ENCODE data around the gene PREP.

Gene PREP

DNA sequence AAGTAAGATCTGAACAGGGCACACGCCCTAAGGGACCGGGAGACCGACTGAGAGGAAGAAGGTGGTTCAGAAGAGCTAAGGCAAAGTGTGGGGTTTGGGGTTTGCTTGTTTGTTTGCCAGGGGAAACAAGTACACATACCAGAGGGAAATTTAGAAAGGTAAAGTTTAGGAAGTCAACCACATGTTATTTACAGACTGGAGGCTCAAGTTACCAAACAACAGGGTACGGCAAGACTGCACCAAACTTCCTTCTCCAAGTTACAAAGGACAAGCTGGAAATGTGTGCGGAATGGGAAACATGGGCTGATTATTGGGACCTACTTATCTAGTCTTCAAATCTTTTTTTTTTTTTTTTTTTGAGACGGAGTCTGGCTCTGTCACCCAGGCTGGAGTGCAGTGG is 11.2 kb downstream of the PREP start:
- DNase-seq, result no peak

DNA sequence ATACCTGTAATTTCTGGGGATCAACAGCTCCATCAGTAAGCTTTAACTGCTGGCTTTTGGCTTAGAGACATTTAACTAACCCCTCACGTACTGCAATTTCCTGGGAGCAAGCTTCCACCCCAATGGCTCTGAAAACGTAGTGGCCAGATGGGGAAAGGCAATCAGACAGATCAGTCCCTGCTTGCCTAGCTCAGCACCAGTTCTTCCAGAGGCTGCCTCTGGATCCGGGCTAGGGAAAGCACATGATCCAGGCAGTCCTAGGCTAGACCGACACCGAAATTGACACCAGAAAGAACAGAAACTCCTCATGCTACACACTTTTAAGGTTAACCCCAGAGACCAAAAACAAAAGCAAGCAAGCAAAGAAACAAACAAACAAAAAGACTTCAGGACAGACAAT is 13.3 kb downstream of the PREP start:
- no peak for DNase-seq

DNA sequence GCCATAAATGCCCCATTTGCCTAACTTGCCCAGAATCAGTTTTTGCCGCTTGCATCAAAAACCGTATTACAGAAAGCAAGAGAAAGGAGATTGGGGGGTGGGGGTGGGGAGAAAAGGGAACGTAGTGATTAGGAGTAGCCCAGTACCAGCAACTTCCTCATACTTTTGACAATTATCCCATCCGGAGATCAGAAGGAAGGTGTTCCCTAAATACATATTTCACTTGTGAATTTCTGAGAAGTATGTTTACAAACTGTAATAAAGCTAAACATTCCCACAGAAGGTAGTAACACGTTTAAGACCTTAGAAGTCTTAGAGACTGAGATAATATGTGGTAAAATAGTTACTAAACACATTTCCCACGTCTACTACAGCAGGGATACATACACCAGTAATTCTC is 14.5 kb downstream of the PREP start:
- no peak for DNase-seq

DNA sequence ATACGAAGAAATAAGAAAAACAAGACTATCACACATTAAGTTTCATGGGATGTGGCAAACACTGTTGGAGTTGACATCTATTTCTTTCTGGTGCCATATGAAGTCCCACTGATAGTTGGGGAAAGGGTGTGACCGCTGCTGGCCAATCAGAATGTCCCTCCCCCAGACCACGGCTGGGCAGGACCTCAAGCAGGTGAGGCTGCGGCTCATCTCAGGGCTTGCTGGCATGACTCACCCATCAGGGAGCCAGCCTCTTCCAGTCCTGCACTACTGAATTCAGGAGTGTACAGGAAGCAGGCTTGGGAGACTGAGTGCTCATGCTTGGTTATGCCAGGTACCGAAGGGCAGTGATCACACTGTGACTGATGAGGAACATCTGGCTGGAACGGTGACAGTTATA is 18.9 kb downstream of the PREP start:
- no peak for DNase-seq

DNA sequence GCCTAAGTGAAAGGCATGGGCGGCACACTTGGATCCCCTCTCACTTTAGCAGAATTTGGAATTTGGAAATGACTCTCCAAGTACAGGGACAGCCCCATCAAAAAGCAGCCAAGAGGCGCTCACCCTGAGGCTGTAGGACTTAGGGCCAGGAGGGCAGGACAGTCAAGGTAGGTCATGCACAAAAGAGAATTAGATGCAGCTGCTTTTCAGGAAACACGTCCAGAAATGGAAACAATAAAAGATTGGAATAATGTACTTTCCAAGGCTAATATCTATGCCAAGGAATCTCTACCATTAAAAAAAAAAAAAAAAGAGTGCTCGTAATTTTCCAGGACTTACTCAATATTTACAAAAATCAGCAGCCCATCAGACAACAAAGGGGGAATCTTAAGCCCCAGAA is 19.9 kb downstream of the PREP start:
- no peak for DNase-seq

DNA sequence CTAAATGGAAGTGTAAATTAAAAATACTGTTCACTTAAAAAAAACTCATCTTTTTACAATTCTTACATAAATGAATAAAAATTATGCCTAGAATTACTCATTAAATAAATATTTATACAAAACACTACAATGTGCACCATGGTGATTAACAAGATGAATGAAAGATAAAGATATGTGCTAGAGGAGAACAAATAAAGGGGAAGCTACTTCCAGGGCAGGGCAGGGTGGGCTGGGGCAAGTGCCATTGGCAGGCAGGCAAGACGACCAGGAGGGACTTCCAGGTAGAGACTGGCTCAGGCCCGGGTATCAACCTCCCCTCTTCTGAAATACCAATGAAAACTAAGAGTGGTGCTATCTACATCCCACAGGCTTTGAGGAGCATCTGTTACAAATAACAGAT is 20.4 kb downstream of the PREP start:
- no peak for DNase-seq

DNA sequence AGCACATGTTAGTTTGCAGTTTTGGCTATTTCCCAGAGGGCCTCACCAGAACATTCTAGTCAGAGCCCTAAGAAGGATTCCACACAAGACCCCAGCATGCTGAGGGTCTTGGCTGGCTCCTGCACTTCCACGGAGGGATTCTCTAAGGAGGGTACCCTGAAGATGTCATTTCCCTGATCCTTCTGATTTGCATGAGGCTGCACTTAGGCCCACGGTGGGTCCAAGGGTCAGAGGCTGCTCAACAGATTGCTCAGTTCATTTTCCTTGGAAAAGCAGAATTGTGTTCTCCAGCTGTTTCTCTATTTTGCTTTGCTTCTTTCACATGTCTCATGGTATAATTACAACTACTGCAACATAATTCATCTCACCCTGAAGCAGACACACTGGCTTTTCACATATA is 22.2 kb downstream of the PREP start:
- DNase-seq, result no peak

DNA sequence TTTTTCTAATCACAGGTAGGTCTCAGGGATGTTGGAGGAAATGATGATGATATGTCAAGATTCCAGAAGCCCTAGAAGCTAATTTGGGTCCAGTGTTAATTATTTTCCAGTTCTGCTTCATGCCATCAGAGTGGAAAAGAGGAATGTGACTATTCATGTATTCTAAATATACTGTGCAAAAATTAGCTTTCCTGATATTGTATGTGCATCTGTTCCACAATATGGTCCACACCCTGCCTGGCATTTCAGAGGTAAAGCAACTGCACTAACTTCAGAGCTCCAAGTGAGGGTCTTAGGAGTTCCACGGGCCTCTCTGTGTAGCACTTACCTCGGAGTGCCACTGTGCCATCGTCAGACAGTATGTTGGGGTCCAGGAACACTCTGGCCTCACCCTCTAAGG is 27.1 kb downstream of the PREP start:
- DNase-seq, result no peak

DNA sequence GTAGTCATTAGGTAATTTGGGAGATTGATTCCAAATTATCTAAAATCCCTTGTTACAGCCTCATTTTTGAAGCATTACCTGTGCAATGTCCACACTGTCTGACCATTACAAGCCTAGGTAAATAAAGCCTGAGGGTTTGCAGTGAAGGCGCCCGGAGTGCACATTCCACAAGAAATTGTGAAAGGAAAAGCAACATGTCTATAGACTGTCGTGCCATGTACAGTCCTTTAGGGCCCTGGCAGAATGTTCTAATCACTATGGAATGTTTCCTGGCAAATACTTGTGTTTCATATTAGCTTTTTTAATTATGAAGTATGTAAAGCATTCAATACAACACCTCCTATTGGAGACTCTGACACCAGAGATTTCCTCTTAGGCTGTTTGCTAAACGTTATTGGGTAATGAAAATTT is 28.9 kb downstream of the PREP start:
- no peak for DNase-seq

DNA sequence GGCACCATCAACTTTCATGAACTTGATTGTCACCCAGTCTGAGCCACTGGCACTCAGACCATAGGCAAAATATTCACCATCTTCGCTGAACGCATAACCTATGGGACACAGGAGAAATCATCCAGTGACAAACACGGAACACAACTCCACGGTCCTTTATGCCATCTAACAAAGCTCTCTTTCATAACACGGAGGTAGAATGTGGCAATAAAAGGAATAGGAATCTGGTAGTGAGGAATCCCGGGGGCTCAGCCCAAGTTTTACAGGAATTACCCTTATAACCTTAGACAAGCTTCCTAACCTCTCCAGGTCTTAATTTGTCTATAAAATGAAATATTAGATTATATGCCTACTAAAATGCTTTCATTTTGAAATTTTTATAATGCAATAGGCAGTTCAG is 29.4 kb downstream of the PREP start:
- no peak for DNase-seq

DNA sequence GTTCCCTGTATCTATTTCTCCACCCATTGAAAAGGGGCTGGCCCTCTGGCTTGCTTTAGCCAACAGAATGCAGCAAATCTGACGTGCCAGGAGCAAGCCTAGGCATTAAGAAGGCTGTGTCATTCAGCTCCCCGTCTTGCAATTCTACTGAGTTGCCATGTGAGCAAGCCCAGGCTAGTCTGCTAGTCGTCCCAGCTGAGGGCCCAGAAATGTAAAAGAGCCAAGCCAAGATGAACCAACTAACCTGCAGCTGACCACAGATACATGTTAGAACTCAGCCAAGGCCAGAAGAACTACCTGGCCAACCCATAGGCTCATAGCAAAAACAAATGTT is 30.1 kb downstream of the PREP start:
- DNase-seq, result no peak

DNA sequence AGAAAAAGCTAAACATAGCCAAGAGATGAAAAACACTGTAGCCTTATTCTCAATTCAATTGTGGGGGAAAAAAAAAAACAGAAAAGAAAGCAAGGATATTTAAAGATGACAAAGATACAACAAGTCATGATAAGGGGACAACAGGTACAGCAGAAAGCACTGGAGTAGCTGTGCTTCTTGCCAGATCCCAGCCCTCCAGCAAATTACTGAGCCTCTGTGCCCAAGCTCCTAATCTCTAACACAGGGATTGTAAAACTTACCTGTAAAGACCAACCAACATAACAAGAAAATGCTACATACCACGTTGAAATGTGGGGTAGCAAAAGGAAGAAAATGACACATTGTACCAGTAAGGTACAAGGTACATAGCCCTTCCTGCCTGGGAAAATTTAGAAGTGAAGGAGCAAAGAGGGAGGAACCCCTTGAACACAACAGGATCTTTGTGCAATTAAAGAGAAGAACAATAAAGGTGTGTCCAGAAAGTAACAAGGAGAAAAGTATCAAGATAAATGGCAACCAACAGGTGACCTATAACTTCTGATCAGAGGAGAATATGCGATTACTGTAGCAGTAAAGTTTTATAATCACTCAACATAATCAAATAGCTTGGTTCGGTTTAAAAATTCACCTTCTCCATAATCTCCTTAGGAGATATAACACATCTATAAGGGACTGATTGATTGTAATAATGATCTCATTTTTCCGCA is 30.6 kb downstream of the PREP start:
- no peak for DNase-seq

DNA sequence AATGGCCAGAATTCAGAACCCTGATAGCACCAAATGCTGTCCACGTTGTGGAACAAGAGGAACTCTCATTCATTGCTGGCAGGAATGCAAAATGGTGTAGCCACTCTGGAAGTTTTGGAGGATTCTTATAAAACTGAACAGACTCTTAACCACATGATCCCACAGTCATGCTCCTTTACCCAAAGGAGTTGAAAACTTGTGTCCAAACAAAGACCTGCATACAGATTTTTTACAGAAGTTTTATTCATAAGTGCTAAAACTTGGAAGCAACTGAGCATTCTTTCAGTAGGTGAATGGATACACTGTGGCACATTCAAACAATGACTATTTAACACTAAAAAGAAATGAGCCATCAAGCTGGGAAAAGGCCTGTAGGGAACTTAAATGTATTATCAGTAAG is 32.5 kb downstream of the PREP start:
- no peak for DNase-seq

DNA sequence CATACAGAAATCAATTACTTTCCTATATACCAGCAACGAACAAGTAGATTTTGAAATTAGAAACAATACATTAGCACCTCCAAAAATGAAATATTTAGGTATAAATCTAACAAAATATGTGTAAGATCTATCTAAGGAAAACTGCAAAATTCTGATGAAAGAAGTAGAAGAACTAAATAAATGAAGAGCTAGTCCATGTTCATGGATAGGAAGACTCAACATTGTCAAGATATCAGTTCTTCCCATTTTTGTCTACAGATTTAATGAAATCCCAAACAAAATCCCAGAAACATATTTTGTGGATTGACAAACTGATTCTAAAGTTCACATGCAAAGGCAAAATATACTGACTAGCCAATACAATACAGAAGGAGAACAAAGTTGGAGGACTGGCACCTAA is 33.7 kb downstream of the PREP start:
- DNase-seq, result no peak

DNA sequence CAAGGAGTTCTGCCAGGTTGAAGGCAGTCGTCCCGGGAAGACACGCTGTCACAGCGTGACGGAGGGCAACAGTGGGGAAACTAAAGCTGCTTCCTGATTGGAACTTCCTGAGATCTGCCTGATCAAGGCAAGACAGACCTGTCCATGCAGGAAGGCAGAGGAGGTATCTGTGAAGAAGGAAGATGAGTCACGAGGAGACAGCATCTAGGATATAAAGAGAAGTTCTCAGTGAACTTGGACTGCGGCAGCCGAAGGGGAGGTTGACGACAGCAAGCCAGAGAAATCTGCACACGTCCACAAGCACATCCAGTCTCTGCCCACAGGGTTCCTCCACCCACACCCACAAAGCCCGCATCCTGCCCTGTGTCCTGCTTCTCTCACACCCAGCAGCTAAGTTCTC is 38.6 kb downstream of the PREP start:
- DNase-seq, result no peak

DNA sequence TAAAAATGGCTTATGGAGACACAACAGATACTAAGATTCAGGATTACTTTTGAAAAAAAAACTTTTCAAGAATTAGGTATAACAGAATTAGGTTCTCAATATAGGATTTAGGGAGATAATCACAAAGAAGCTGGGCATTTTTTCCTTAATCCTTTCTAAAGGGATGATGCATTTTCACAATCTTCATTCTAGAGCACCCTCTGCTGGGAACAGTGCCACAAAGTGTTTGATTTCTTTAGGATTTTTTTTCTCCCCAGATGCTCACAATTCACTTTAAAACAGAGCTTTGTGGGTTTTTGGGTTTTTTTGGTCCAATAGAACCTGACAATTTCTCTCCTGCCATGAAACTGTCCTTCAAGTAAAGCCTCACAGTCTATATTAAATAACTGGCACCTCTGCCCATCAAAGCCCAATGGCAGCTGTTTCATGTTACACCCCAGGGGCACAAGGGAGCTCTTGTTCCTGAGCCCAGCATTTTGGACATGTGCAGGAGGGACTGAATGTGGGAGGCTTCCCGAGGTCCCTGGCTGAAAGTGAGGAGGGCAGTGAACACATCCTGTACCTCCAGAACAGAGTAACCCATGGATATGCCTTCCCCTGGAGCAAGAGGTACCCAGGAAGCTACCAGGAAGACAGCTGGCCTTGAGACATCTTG is 39.7 kb downstream of the PREP start:
- DNase-seq, result no peak

DNA sequence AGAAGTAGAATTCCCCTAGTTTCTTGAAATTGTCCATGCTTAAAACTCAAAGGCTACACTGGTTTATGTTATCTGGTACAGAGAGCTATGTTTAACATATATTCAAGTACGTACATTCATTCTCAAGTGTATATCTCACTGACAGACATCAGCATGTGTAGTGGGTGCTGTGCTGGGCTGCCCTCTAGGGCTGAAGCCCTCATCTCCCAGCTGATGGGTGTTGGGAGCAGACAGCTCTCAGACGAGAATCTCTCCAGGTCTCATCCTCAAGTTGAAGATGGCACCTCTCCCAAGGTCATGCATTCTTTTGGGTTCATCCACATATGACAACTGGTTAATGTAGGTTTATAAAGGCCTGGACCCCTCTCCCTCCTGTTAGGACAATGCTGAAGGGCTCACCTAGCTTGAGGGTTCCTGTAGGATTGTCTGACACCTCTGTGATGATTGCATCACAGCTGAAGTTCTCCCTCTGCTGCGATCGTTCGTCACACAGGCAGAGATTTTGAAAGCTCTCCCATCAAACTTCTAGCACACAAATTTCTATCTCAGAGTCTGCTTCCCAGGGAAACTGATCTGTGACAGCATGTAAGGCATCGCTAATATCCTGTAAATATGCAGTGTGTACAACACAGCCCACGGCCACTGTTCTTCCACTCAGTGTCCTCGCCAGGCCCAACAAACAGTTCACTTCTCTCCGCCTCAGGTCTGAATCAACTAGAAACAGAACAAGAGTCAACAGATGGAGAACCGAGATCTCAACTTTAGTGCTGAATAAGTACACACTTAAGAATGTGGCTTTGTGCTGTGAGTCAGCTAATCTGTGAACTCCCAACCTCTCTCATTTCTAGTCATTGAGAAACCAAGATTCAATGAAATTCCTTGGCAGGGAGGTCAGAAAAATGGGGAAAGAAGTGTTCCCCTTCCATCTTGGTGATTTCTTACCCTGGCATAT is 43.2 kb downstream of the PREP start:
- no peak for DNase-seq

DNA sequence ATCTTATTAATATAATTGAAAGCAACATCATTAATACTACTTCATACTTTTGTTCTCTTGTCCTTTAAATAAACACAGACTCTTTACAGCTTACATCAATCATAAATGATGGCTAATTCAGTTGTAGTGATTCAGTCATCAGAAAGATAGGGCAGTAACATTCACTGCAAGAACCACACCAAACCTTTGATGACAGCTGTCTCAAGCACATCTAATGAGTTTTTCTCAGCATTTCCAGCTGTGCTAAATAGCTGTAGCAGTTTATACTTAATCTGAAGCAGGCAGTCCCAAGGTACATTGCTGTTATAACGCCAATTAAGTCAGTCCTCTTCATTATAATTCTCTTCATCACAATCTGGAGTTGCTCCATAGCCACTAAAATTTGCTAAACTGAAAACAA is 45.7 kb downstream of the PREP start:
- no peak for DNase-seq

DNA sequence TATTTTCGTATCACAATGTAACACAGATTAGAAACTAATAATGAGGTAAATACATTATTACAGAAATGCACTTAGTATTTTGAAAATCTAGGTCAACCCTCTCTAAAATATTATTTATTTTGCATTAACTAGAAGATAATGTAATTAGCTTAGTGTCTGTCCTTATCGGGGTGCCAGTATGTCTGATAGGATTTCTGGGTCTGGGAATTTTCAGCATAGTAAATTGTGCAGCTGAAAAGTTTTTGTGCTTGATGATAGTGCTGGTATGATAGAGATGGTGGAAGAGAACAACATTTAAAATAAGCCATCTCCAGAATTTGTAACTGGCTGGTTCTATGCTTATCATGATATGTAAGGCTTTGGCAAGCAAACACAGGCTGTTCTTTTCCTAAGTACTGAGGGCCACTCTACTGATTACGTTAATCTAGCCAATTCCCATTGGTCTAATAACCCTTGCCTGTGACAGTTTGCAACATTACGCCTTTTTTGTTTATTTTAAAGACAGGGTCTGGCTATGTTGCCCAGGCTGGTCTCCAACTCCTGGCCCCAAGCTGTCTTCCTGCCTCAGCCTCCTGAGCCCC is 50.8 kb downstream of the PREP start:
- DNase-seq, result no peak

DNA sequence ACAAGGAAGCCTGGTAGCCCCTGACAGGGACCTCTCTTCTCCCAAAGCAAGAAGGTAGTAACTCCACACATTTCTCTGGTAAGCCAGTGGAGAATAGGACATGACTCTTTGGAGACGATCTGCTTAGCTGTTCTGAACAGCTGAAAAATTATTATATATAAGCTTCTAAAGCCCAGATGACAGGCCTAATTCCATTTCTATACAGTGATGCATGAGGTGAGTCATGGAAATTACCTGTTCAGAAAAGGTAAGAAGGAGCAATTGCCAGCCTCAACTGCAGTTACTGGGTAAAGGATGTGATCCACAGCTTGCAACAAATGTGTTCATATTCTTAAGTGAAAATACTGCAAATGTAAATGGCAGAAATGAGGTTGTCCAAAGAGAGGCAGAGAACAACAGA is 54.0 kb downstream of the PREP start:
- DNase-seq, result no peak

DNA sequence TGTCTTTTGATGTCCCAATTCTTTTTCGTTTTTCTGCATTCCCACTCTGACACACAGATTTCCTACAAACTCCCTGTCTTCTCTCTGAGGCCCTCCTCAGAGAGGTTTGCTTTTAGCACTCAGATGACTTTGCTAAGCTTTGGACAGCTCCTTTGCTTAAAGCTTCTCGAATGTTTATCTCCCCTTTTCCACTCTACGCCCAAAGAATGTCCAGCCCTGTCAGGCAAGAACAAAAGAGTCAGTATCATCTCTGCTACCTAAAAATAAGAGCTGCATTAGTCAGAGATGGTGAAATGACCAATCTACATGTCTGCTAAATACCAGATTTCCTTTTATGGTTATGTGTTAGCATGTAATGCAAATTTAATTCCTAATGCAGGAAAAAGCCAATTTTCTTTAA is 56.8 kb downstream of the PREP start:
- no peak for DNase-seq

DNA sequence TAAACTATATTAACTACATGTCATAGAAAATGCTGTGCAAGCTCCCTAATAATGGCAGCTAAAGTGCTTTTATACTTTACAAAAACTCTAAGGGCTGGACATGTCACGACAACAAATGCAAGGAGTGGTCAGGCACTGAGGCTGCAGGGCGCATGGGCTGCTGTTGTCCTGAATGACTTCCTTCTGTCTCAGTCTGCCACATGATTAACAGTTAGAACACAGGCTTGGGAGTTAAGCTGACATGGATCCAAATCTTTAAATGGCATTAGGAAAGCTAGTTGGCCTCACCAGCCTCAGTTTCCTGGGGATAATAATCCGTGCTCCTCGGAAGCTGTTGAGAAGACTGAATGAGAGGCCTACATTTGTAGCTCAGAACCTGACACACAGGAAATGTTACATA is 57.4 kb downstream of the PREP start:
- DNase-seq, result no peak

DNA sequence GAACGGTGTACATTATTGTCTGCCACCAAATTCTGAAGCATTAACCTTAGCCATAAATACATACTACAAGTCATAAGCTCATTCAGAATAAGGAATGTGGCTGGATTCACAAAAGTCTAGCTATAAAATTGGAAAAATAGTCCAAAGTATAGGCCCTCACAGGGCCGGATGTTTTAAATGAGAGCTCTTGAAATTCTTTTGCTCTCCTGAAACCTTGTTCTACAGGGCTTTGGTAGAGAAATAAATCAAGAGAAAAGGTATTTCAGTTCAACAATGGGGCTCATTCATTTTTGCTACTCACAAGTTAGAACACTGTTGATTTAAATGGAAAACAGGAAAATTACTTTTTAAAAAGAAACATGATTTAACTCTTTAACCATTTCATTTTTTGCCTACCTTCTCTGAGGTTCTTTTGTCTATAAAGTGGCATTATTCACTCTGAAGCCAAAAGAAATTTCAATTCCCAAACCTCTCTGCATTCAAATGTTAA is 58.0 kb downstream of the PREP start:
- DNase-seq, result no peak
